Stimulated activated CD4-positive, alpha-beta T cell treated with anti-CD3 and anti-CD28 coated beads, Interleukin-4, amount 100 ng/mL, for 48 hours (primary cell): ENCODE measurements around the gene MPZ.
"Not testable (repeated sequence)": the region's sequence is repeated elsewhere in the genome, so short reads cannot be mapped to it uniquely, and the experiment has no call there.

Experiments used
- DNase-seq, 2 donors: peaks; one replicate each; pipeline ENCODE4 v3.0.0-alpha.2; 2020; ENCODE audit warnings: low read depth in 2 of 2

Gene MPZ

DNA sequence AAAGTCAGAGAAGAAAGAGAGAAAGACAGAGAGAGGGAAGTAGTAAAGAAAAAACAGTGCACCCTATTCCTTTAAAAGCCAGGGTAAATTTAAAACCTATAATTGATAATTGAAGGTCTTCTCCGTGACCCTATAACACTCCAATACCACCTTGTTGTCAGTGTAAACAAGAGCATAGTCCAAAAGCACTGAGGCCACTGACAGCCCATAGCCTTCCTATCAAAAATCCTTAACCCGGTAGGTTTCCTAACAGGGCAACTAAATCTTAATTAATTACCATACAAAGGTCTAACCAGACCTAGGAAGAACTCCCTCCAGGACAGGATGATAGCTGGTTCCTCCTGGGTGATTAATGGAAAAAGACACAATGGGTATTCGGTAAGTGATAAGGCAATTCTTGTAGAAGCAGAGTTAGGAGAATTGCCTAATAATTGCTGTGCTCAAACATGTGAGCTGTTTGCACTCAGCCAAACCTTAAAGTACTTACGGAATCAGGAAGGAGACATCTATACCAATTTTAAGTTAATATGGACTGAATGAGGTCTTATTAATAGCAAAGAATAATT, 53.7 kb downstream of the MPZ start:
- not testable (repeated sequence) for DNase-seq

DNA sequence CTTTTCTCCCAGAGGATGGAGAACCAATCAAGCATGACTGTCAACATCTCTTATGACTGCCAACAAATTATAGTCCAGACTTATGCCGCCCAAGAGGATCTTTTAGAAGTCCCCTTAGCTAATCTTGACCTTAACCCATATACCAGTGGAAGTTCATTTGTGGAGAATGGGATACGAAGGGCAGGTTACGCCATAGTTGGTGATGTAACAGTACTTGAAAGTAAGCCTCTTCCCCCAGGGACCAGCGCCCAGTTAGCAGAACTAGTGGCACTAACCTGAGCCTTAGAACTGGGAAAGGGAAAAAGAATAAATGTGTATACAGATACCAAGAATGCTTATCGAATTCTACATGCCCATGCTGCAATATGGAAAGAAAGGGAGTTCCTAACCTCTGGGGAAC, 54.5 kb downstream of the MPZ start:
- not testable (repeated sequence) for DNase-seq
